GM19023 (cell line): ENCODE results near the gene PIK3C2B.

Source experiments
- ATAC-seq: cut with Tn5 transposase; IDR thresholded peaks from one replicate; pipeline ENCODE4 v1.9.1; 2021; ENCODE audit warnings: mild to moderate bottlenecking, moderate library complexity; ENCODE audit not compliant: unreplicated experiment

PIK3C2B gene

GRCh38 chr1:204480515-204480914 is 14.1 kb downstream of the PIK3C2B start:
- ATAC-seq: peak; percentile 77

- ATAC-seq: no peak
Measured at GRCh38 chr1:204479387-204480136, 15.0 kb downstream of the PIK3C2B start.

DNA sequence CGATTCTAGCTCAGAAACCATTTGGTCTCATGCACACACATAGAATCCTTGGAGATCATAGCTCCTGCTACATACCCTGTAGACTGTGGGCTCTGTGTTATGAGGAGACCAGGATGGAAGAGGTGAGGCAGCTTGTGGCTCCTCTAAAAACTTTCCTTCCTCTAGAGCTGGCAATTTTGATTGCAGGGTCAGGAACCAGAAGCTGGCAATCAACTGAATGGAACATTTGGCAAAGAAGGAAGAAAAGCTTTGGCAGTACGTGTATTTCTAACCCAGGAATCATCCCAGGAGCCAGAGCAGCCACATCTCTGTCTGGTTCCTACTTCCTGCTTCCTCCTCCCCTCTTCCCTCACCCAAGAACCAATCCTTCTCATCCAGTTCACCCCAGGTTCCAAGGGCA is 15.7 kb downstream of the PIK3C2B start:
- ATAC-seq: no peak

GRCh38 chr1:204478172-204478899 is 16.3 kb downstream of the PIK3C2B start:
- no peak for ATAC-seq

GRCh38 chr1:204477036-204477740 is 17.4 kb downstream of the PIK3C2B start:
- ATAC-seq: no peak

DNA sequence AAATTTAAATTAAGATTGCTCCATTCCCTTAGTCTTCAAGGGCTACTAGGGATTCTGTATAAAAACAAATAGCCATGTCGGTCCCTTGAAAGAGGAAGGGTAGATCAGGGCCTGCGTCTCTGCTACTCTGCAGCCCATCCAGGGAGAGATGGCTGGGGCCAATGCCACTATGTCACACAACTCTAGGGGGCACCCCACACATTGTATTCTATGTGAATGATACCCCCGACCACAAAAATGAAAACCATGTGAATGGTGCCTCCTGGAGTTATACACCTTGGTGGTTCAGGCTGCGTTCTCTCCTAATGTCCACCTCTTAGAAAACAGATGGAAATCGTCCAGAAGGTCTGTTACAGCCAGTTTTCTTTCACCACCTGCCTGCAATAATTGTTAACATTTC is 18.0 kb downstream of the PIK3C2B start:
- ATAC-seq: no peak

- no peak for ATAC-seq
Measured at GRCh38 chr1:204475656-204476432, 18.8 kb downstream of the PIK3C2B start.

DNA sequence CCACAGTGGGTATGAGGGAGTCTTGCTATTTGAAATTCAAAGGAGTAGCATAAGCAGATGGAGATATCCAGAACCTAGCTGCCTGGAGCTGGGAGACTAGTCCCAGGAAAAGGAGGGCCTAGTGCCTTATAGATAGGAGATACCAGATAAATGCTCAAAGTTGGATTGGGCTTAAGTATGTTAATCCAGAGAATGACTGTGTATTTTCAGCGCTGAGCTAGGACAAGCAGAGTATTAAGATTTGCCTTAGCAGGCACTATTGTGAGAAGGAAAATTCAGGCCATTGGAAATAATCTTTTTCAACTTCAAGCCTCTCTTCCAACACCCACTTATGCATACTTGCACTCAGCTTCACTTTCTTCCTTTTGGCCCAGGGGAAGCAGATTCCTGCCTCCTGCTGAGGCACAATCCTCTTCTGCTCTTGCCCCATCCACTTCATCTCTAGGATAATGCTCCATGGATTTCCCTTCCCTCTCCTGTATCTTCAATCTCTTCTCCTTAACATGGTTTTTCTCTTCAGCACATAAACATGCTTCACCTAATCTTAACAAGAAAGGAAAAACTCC is 21.1 kb downstream of the PIK3C2B start:
- no peak for ATAC-seq

- no peak for ATAC-seq
Measured at GRCh38 chr1:204472660-204473059, 21.9 kb downstream of the PIK3C2B start.

DNA sequence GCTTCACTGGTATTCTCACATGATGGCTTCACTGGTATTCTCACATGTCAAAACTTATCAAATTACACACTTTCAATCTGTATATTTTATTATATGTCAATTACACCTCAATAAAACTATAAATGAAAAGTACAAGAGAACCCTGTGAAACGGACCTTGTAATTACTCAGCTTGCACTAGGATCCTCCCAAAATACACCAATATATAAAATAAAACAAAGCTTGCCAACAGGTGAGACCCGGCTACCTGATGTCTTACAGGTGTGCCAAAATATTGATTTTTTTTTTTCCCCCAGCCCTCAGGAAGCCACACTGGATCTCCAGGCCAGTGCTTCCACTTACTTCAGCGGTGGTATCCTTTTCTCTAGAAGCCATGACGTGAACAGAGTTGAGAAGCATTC is 22.9 kb downstream of the PIK3C2B start:
- ATAC-seq: no peak

DNA sequence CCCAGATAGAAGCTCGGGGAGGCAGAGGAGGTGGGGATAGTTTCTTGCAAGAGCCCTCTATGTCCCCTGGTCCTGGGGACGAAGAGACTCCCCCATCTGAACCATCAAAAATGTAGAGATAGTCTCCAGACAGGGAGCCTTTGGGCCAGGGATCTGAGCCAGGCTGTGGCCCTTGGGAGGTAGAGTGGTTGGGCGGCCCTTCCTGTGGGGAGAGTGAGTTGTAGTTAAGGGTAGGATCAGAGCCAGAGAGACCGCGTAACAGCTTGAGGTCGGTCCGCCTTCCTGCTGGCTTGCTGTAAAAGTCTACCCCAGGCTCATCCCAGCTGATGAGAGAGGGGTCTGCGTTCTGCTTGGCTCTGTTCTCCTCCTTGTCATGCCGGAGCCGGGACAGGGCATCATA is 25.3 kb downstream of the PIK3C2B start:
- no peak for ATAC-seq

GRCh38 chr1:204468766-204469302 is 25.8 kb downstream of the PIK3C2B start:
- no peak for ATAC-seq

GRCh38 chr1:204468206-204468605 is 26.4 kb downstream of the PIK3C2B start:
- ATAC-seq: no peak

- ATAC-seq: no peak
Measured at GRCh38 chr1:204466416-204467405, 27.9 kb downstream of the PIK3C2B start.

GRCh38 chr1:204465546-204466415 is 28.8 kb downstream of the PIK3C2B start:
- peak; percentile 81 for ATAC-seq

DNA sequence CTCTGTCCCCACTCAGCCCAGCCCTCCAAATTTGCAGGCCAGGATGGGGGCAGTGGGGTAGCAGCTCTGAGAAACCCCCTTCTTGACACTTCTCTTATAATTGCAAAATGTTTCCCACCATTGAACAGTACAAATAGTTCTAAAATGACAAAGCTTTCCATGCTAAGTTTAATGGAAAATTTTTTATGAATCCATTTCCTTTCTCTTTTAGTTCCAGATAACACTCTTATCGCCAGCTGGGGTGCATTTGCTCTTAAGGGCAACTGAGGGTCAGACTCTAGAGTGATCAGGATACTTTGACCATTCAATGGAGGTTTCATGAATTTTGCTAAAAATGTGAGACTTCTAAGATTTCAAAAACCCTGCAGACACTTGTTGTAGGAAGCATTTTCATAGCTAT is 29.9 kb downstream of the PIK3C2B start:
- ATAC-seq: no peak

DNA sequence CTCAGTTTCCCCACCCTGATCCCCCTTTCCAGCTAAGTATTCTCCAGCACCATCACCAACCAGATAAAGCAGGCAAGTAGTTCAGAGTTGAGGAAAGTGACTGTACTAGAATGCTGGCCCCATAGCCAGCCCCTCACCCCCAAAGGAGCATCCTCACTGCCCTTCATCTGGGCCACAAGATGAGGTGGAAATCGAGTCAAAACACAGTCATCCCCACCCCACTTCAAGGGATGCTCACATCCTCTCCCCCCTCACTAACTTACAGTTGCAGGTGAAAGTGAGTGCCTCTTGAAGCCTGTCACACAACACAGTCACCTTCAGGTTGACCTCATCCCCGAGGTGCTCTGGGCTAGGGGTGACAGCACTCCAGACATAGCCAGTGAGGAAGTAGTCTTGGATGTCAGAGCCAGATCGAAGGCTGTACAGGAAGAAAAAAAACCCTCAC is 30.4 kb downstream of the PIK3C2B start:
- no peak for ATAC-seq
